Suprapubic skin (tissue), 4 donors: ENCODE measurements around the gene SLC15A1.

Experiments
- POLR2A ChIP-seq, 2 donors: fragments of 450-650 bp; IDR thresholded peaks; one replicate each; pipeline ENCODE4 v1.6.1; 2017; ENCODE audit warnings: antibody characterized with exemption in 2 of 2, mild to moderate bottlenecking in 2 of 2, moderate library complexity in 2 of 2
- POLR2AphosphoS5 ChIP-seq, 3 donors: sonication (generic); formaldehyde crosslinking; IDR thresholded peaks; one replicate each; pipeline ENCODE4 v1.6.1; 2017; ENCODE audit warnings: antibody characterized with exemption in 3 of 3

DNA sequence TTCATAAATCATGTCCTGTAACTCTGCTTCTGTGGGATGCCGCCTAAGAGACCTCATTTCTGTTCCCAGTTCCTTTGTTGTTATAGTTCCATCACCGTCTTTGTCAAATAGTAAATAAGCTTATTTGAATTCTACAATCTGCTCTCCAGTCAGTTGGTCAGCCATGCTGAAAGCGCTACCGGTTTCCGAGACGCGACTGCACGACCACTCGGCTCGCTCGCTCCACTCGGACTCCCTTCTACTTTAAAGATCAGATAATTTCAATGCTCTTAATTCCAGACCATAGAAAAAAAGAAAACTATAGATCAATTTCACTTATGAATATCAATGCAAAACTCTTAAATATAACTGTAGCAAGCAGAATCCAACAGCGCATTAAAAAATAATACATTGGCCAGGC lies 111.4 kb downstream of the SLC15A1 start:
- TF ChIP-seq POLR2AphosphoS5 (IDR thresholded peaks at IDR 0.05) = no peak
- no peak for TF ChIP-seq POLR2A (IDR thresholded peaks at IDR 0.05)
